CD4-positive, alpha-beta T cell (primary cell): ENCODE data around the gene DCP1B. TPM values are rescaled to one million over a fixed set of nuclear protein-coding genes. Genes with fewer than 3 reads are reported as not detected.

ENCODE experiments used
- ATAC-seq: fragments of 200-7000 bp; cut with Tn5 transposase; one replicate; pipeline ENCODE4 v1.10.0; 2022; ENCODE audit warnings: mild to moderate bottlenecking; ENCODE audit not compliant: poor library complexity
- CTCF ChIA-PET: fragments of 350-600 bp; sonication (Branson Sonifier 250); formaldehyde crosslinking; loops from one replicate; lab custom pipeline; 2021; ENCODE audit warnings: antibody characterized with exemption, inconsistent platforms; lab: Charles Lee
- POLR2A ChIA-PET: fragments of 350-600 bp; sonication (Branson Sonifier 250); formaldehyde crosslinking; loops from one replicate; lab custom pipeline; 2021; ENCODE audit warnings: antibody characterized with exemption, inconsistent platforms; lab: Charles Lee
- DNase-seq, 14 experiments: peaks; one replicate each; pipeline ENCODE4 v3.0.0-alpha.2; 2013 to 2020; ENCODE audit warnings: mixed read lengths in 2 of 14
- H3K27ac ChIP-seq, 2 donors: one replicate each; pipeline versions ENCODE4 v1.5.1 to v1.7.0; 2013; ENCODE audit warnings: low read length in 2 of 2, low read depth in 1 of 2, mild to moderate bottlenecking in 1 of 2
- H3K27me3 ChIP-seq, 2 experiments: 1 replicate in 1 of 2; 2 replicates in 1 of 2; pipeline versions ENCODE4 v1.6.1 to v1.7.0; 2013; ENCODE audit warnings: low read length in 2 of 2, control low read depth in 1 of 2, mild to moderate bottlenecking in 1 of 2, moderate library complexity in 1 of 2; ENCODE audit not compliant: insufficient read depth in 2 of 2, control insufficient read depth in 1 of 2
- H3K36me3 ChIP-seq: one replicate; pipeline ENCODE4 v1.6.1; 2013; ENCODE audit warnings: low read length, control low read depth; ENCODE audit not compliant: insufficient read depth
- H3K4me1 ChIP-seq: one replicate; pipeline ENCODE4 v1.6.1; 2013; ENCODE audit warnings: low read length, control low read depth; ENCODE audit not compliant: insufficient read depth
- H3K4me3 ChIP-seq: one replicate; pipeline ENCODE4 v1.5.1; 2013; ENCODE audit warnings: mild to moderate bottlenecking, low read length, moderate library complexity
- H3K9me3 ChIP-seq, 2 experiments: 1 replicate in 1 of 2; 2 replicates in 1 of 2; pipeline versions ENCODE4 v1.6.1 to v1.7.0; 2013; ENCODE audit warnings: low read length in 2 of 2, mild to moderate bottlenecking in 2 of 2, control low read depth in 1 of 2, moderate library complexity in 1 of 2; ENCODE audit not compliant: control insufficient read depth in 1 of 2, insufficient read depth in 1 of 2
- H3K27ac Mint-ChIP-seq: one replicate; pipeline ENCODE4 v1.8.0; 2020; ENCODE audit warnings: mixed read lengths
- H3K27me3 Mint-ChIP-seq: one replicate; pipeline ENCODE4 v1.8.0; 2021; ENCODE audit warnings: mixed read lengths
- H3K36me3 Mint-ChIP-seq: one replicate; pipeline ENCODE4 v1.8.0; 2021; ENCODE audit warnings: low read depth, mixed read lengths
- H3K4me1 Mint-ChIP-seq: one replicate; pipeline ENCODE4 v1.8.0; 2021; ENCODE audit warnings: low read depth, mixed read lengths
- H3K4me3 Mint-ChIP-seq: one replicate; pipeline ENCODE4 v1.8.0; 2020; ENCODE audit warnings: mild to moderate bottlenecking, mixed read lengths
- H3K9me3 Mint-ChIP-seq: one replicate; pipeline ENCODE4 v1.8.0; 2020; ENCODE audit warnings: mixed read lengths
- intact Hi-C, 2 experiments: fragments of 100-400 bp; cut with DNase I in 1 of 2; cut with micrococcal nuclease in 1 of 2; formaldehyde crosslinking; loops; one replicate each; pipeline versions ENCODE4 v1.15.1 to v1.9.0; 2023 to 2025; cut with DNase I, micrococcal nuclease
- total RNA-seq, 174 experiments: library from RNA in 2 of 174; stranded (reverse) in 2 of 174; gene quantifications; one replicate each; pipeline ENCODE4 v1.2.3 and lab custom pipeline; 2021 to 2026
- TF ChIP-seq, protein P1 (sequence below): fragments of 200-600 bp; IDR thresholded peaks from one replicate; pipeline ENCODE4 v1.8.0; 2022; ENCODE audit warnings: antibody characterized with exemption, mild to moderate bottlenecking

Gene DCP1B
- total RNA-seq, 2 experiments from 2014 or later: 4.3 to 4.6 TPM

DNA sequence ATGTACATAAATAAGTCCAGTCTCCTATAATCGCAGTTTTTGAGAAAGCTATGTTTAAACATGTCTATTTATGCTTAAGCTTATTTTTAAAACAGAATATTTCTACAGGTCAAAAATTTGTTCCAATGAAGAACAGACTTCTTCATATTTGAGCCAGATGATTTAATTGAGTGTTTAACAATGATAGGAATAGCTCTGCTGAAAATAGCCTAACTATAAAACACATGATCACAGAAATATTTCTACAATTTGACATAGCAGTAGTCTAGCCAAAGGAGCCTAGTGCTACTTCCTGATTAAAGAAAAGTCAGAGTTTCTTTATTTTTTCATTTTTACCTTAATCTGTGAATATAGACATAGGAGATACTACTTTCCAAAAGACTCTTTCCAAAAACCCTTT, 29.4 kb downstream of the DCP1B start:
- Histone ChIP-seq H3K27me3 (no peaks in the 10 kb centered on the region), H3K27ac (no peak overlapping the region), H3K9me3 (no peaks in the 10 kb centered on the region), H3K4me3 (no peak overlapping the region), H3K36me3 (no peaks in the 10 kb centered on the region), H3K4me1 (no peaks in the 10 kb centered on the region)
- H3K9me3 Mint-ChIP-seq: no peaks in the 10 kb centered on the region
- TF ChIP-seq, protein P1, sequence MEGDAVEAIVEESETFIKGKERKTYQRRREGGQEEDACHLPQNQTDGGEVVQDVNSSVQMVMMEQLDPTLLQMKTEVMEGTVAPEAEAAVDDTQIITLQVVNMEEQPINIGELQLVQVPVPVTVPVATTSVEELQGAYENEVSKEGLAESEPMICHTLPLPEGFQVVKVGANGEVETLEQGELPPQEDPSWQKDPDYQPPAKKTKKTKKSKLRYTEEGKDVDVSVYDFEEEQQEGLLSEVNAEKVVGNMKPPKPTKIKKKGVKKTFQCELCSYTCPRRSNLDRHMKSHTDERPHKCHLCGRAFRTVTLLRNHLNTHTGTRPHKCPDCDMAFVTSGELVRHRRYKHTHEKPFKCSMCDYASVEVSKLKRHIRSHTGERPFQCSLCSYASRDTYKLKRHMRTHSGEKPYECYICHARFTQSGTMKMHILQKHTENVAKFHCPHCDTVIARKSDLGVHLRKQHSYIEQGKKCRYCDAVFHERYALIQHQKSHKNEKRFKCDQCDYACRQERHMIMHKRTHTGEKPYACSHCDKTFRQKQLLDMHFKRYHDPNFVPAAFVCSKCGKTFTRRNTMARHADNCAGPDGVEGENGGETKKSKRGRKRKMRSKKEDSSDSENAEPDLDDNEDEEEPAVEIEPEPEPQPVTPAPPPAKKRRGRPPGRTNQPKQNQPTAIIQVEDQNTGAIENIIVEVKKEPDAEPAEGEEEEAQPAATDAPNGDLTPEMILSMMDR: no peak
- DNase-seq (no peak), ATAC-seq (no peak)
- no peak overlapping the region for H3K27ac Mint-ChIP-seq
- intact Hi-C loops: no loop called here
- peaks cover 7% of the 10 kb centered on the region for H3K4me1 Mint-ChIP-seq
- CTCF ChIA-PET: interaction anchor here (1.1 kb wide), 1 partner anchor 60 kb away, joined by 4 read pairs; no protein-coding TSS in a partner anchor
- no peak overlapping the region for H3K4me3 Mint-ChIP-seq
- POLR2A ChIA-PET: no interaction called here
- no peaks in the 10 kb centered on the region for H3K27me3 Mint-ChIP-seq
- H3K36me3 Mint-ChIP-seq: peaks cover 19% of the 10 kb centered on the region

DNA sequence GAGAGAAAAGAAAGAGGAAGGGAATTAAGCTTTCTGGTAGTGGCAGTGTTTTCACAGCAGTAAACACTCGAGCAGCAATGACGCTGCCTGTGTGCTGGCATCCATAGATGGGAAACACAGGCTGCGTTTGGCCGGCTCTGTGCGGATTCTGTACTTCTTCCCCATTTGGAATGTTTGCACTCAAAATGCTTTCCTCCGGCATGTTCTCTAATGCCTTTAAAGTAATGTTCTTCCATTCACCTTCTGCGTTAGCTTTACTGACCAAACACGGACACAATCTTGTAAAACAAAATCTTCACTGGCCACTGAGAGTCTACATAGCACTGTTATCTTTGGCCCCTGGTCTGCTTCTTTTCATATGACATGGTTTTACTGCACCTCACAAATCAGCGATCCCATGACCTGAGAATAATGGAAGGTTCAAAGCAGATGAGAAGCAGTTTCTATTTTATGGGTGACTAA, 31.4 kb downstream of the DCP1B start:
- DNase-seq: no peak
- no peak overlapping the region for H3K27ac Mint-ChIP-seq
- H3K4me3 Mint-ChIP-seq: no peak overlapping the region
- Histone ChIP-seq H3K27me3 (no peaks in the 10 kb centered on the region), H3K27ac (no peak overlapping the region), H3K4me3 (no peak overlapping the region), H3K4me1 (no peaks in the 10 kb centered on the region), H3K9me3 (no peaks in the 10 kb centered on the region), H3K36me3 (no peaks in the 10 kb centered on the region)
- ChIA-PET CTCF (no interaction called here), POLR2A (no interaction called here)
- H3K36me3 Mint-ChIP-seq: peaks cover 19% of the 10 kb centered on the region
- no peak for ATAC-seq
- H3K27me3 Mint-ChIP-seq: no peaks in the 10 kb centered on the region
- no peaks in the 10 kb centered on the region for H3K9me3 Mint-ChIP-seq
- peaks cover 7% of the 10 kb centered on the region for H3K4me1 Mint-ChIP-seq
- intact Hi-C loops: no loop called here
- TF ChIP-seq, protein P1: no peak

DNA sequence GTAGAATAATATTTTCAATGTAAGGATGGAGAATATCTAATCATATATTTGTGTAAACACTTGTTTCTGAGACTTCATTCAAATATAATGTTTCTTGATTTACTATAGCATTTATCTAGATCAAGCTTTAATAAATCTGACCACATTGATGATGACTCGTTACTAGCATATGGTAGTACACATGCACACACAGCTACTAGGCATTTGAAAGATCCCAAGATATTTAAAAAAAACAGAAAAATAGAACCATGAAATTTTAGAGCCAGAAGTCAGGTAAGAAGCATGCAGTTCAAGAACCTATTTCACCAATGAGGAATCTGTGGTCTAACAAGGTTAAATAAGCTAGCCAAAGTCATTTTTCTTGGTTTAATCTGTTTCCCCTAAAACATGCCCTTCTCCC, 32.0 kb downstream of the DCP1B start:
- no peaks in the 10 kb centered on the region for H3K9me3 Mint-ChIP-seq

More for the DNA sequence above, 32.0 kb downstream of the DCP1B start:
- H3K27me3 ChIP-seq: no peaks in the 10 kb centered on the region
- Mint-ChIP-seq H3K4me3 (no peak overlapping the region), H3K27ac (no peak overlapping the region), H3K4me1 (peaks cover 7% of the 10 kb centered on the region), H3K36me3 (peaks cover 20% of the 10 kb centered on the region), H3K27me3 (no peaks in the 10 kb centered on the region)
- H3K36me3 ChIP-seq: peaks cover 1% of the 10 kb centered on the region
- ChIA-PET CTCF (no interaction called here), POLR2A (no interaction called here)
- H3K27ac ChIP-seq: no peak overlapping the region
- DNase-seq (no peak), ATAC-seq (no peak)
- no peaks in the 10 kb centered on the region for H3K4me1 ChIP-seq
- TF ChIP-seq, protein P1: no peak
- no peaks in the 10 kb centered on the region for H3K9me3 ChIP-seq
- intact Hi-C loops: no loop called here
- H3K4me3 ChIP-seq: no peak overlapping the region
